ENCODE results near the gene ANKH.

The ANKH gene

GRCh38 chr5:14777932-14778791 lies 93.4 kb downstream of the ANKH start:
- no peak overlapping the region for H3K9ac ChIP-seq (ENCODE audit: low read depth, low read length)
- no peak overlapping the region for H3K4me3 ChIP-seq (ENCODE audit: low read depth in 1 of 2, low read length in 2 of 2)
- H2AFZ ChIP-seq (ENCODE audit: low read depth, low read length): no peak overlapping the region
- H3K27me3 ChIP-seq (ENCODE audit: insufficient read depth, low read length, poor library complexity): no peaks in the 10 kb centered on the region
- no peak for TF ChIP-seq EZH2 (IDR thresholded peaks at IDR 0.05; ENCODE audit: borderline replicate concordance, low read depth, low read length, severe bottlenecking)
- no peak for TF ChIP-seq CTCF (IDR thresholded peaks at IDR 0.05; ENCODE audit: borderline replicate concordance, extremely low read depth, low read length, poor library complexity, severe bottlenecking)
- peaks cover 4% of the 10 kb centered on the region for H3K36me3 ChIP-seq (ENCODE audit: insufficient read depth, low read length)
- no peak overlapping the region for H3K4me2 ChIP-seq (ENCODE audit: insufficient read depth, low read length)
- DNase-seq (no peak), ATAC-seq (ENCODE audit: insufficient read depth, low read depth) (no peak)
- peaks cover 18% of the 10 kb centered on the region; the same call in 1 of the 2 replicates for H4K20me1 ChIP-seq (ENCODE audit: insufficient read depth, low read length)
- no peak overlapping the region for H3K27ac ChIP-seq (ENCODE audit: low read length)
- H3K4me1 ChIP-seq (ENCODE audit: insufficient read depth, low read length): no peaks in the 10 kb centered on the region
- H3K79me2 ChIP-seq (ENCODE audit: insufficient read depth, low read length): peaks cover 18% of the 10 kb centered on the region
- no peaks in the 10 kb centered on the region for H3K9me3 ChIP-seq (ENCODE audit: insufficient read depth, low read length, severe bottlenecking)

- Histone ChIP-seq H3K4me1 (ENCODE audit: insufficient read depth, low read length) (no peaks in the 10 kb centered on the region), H3K9ac (ENCODE audit: low read depth, low read length) (no peak overlapping the region), H3K27ac (ENCODE audit: low read length) (no peak overlapping the region), H2AFZ (ENCODE audit: low read depth, low read length) (no peak overlapping the region), H3K79me2 (ENCODE audit: insufficient read depth, low read length) (peaks cover 27% of the 10 kb centered on the region), H3K27me3 (ENCODE audit: insufficient read depth, low read length, poor library complexity) (no peaks in the 10 kb centered on the region), H3K9me3 (ENCODE audit: insufficient read depth, low read length, severe bottlenecking) (no peaks in the 10 kb centered on the region), H4K20me1 (ENCODE audit: insufficient read depth, low read length) (peaks cover 21% of the 10 kb centered on the region; the same call in 1 of the 2 replicates), H3K4me2 (ENCODE audit: insufficient read depth, low read length) (no peak overlapping the region), H3K4me3 (ENCODE audit: low read depth in 1 of 2, low read length in 2 of 2) (no peak overlapping the region), H3K36me3 (ENCODE audit: insufficient read depth, low read length) (peaks cover 4% of the 10 kb centered on the region)
- DNase-seq: no peak
- TF ChIP-seq EZH2 (IDR thresholded peaks at IDR 0.05; ENCODE audit: borderline replicate concordance, low read depth, low read length, severe bottlenecking) (no peak), CTCF (IDR thresholded peaks at IDR 0.05; ENCODE audit: borderline replicate concordance, extremely low read depth, low read length, poor library complexity, severe bottlenecking) (no peak)
- no peak for ATAC-seq (ENCODE audit: insufficient read depth, low read depth)
Measured at GRCh38 chr5:14777187-14777586, 94.4 kb downstream of the ANKH start.

GRCh38 chr5:14776602-14777001 lies 95.0 kb downstream of the ANKH start:
- TF ChIP-seq CTCF (IDR thresholded peaks at IDR 0.05; ENCODE audit: borderline replicate concordance, extremely low read depth, low read length, poor library complexity, severe bottlenecking): no peak
- TF ChIP-seq EZH2 (IDR thresholded peaks at IDR 0.05; ENCODE audit: borderline replicate concordance, low read depth, low read length, severe bottlenecking): no peak

More at GRCh38 chr5:14776602-14777001, 95.0 kb downstream of the ANKH start:
- no peak overlapping the region for H3K4me2 ChIP-seq (ENCODE audit: insufficient read depth, low read length)
- peaks cover 21% of the 10 kb centered on the region; the same call in 1 of the 2 replicates for H4K20me1 ChIP-seq (ENCODE audit: insufficient read depth, low read length)
- no peaks in the 10 kb centered on the region for H3K4me1 ChIP-seq (ENCODE audit: insufficient read depth, low read length)
- peaks cover 29% of the 10 kb centered on the region for H3K79me2 ChIP-seq (ENCODE audit: insufficient read depth, low read length)
- H3K9me3 ChIP-seq (ENCODE audit: insufficient read depth, low read length, severe bottlenecking): no peaks in the 10 kb centered on the region
- H3K27me3 ChIP-seq (ENCODE audit: insufficient read depth, low read length, poor library complexity): no peaks in the 10 kb centered on the region
- no peak overlapping the region for H3K4me3 ChIP-seq (ENCODE audit: low read depth in 1 of 2, low read length in 2 of 2)
- H3K36me3 ChIP-seq (ENCODE audit: insufficient read depth, low read length): peaks cover 4% of the 10 kb centered on the region
- DNase-seq (no peak), ATAC-seq (ENCODE audit: insufficient read depth, low read depth) (no peak)
- no peak overlapping the region for H3K27ac ChIP-seq (ENCODE audit: low read length)
- no peak overlapping the region for H3K9ac ChIP-seq (ENCODE audit: low read depth, low read length)
- H2AFZ ChIP-seq (ENCODE audit: low read depth, low read length): no peak overlapping the region

Measured in DND-41 (cell line).